ENCODE data around the gene ADARB1. TPM values are rescaled to one million over a fixed set of nuclear protein-coding genes. Genes with fewer than 3 reads are reported as not detected.
A peak's percentile ranks its signal among the peaks of the same experiment; 100 is the strongest.

Gene ADARB1
- total and polyA plus RNA-seq, 2 of the 4 experiments (the other 2 are of a cell fraction): 39.8 to 47.3 TPM

- TF ChIP-seq NFE2L2 (IDR thresholded peaks at IDR 0.05; ENCODE audit: low read depth, low read length) (no peak), CEBPB (IDR thresholded peaks at IDR 0.05; ENCODE audit: low read depth, low read length) (peak; percentile 94), BHLHE40 (IDR thresholded peaks at IDR 0.05; ENCODE audit: low read depth, low read length) (0 out of 2 replicates have a peak, but pooled peaks have one; percentile 16), RFX5 (IDR thresholded peaks at IDR 0.05; ENCODE audit: low read depth, low read length) (no peak), MAFK (IDR thresholded peaks at IDR 0.05; ENCODE audit: low read depth, low read length) (no peak), MAZ (IDR thresholded peaks at IDR 0.05; ENCODE audit: borderline replicate concordance, low read depth, low read length) (peak; percentile 93)
- Histone ChIP-seq H3K4me3 (ENCODE audit: insufficient read depth, low read depth, low read length) (no peak overlapping the region), H3K27ac (ENCODE audit: insufficient read depth, low read length) (peak overlapping the region; percentile 82), H4K91ac (ENCODE audit: insufficient read depth, low read depth, low read length) (peak overlapping the region; percentile 98), H3K4me2 (ENCODE audit: low read depth, low read length) (peak overlapping the region; percentile 29; the same call in 1 of the 2 replicates), H3K18ac (ENCODE audit: low read depth, low read length) (peak overlapping the region; percentile 96), H2AK5ac (ENCODE audit: low read depth, low read length) (peak overlapping the region; percentile 100), H2BK120ac (ENCODE audit: low read depth, low read length) (peak overlapping the region; percentile 97), H3K4me1 (ENCODE audit: control insufficient read depth, insufficient read depth, low read length) (peaks cover 26% of the 10 kb centered on the region), H3K36me3 (ENCODE audit: control insufficient read depth, insufficient read depth, low read length) (no peaks in the 10 kb centered on the region), H4K8ac (ENCODE audit: low read depth in 2 of 2, low read length in 2 of 2) (peak overlapping the region; percentile 97 to 98), H2BK5ac (ENCODE audit: low read depth, low read length, poor library complexity, severe bottlenecking) (peak overlapping the region; percentile 82), H3K27me3 (ENCODE audit: control insufficient read depth, insufficient read depth, low read length) (no peaks in the 10 kb centered on the region), H2AFZ (replicated peaks; ENCODE audit: low read length, poor library complexity) (peak overlapping the region; percentile 92), H3K4ac (ENCODE audit: low read depth, low read length) (peak overlapping the region; percentile 100), H3K9me3 (ENCODE audit: control insufficient read depth, insufficient read depth, low read length) (peaks cover 9% of the 10 kb centered on the region), H2AK9ac (replicated peaks; ENCODE audit: low read depth, low read length, poor library complexity) (peak overlapping the region; percentile 92), H3K79me1 (ENCODE audit: low read depth in 1 of 2, low read length in 2 of 2) (peaks cover 7 to 12% of the 10 kb centered on the region in 2 experiments; a peak in 3 of 4 replicates), H4K20me1 (ENCODE audit: insufficient read depth, low read length) (no peaks in the 10 kb centered on the region; the same call in 1 of the 2 replicates), H3K56ac (ENCODE audit: extremely low read depth, insufficient read depth, low read length) (peak overlapping the region; percentile 75), H4K5ac (ENCODE audit: low read depth, low read length) (peak overlapping the region; percentile 97), H3K14ac (replicated peaks; ENCODE audit: low read depth, low read length) (peak overlapping the region; percentile 91), H2BK20ac (ENCODE audit: low read depth, low read length) (peak overlapping the region; percentile 98), H3K9me1 (ENCODE audit: insufficient read depth, low read length) (peaks cover 9% of the 10 kb centered on the region), H2BK15ac (ENCODE audit: low read depth, low read length) (peak overlapping the region; percentile 100), H3K23ac (ENCODE audit: low read depth, low read length) (peak overlapping the region; percentile 99), H3K9ac (ENCODE audit: low read depth, low read length) (peak overlapping the region; percentile 44)
- peak; percentile 78 for DNase-seq
- dilution Hi-C loops (cut with HindIII; ENCODE audit: low sequenced_read_pairs, unreplicated experiment): no loop called here
- POLR2A ChIA-PET (ENCODE audit: unreplicated experiment): no interaction called here
- WGBS, 2 experiments (ENCODE audit: extremely low coverage in 2 of 2, insufficient read length in 1 of 2): 26% methylated on average over 5 of the region's 16 CpGs; no CpG with 5 or more reads in 1 of the 2 experiments
- in situ Hi-C loops (cut with MboI; ENCODE audit: low sequenced_read_pairs): no loop called here
- peak; percentile 84 for ATAC-seq (ENCODE audit: low read depth)
- CTCF ChIA-PET: no interaction called here
- intact Hi-C loops (cut with micrococcal nuclease): no loop called here
- no TSS peak for BruUV-seq (replicated peaks)
Measured at GRCh38 chr21:45041351-45041805, 33.0 kb upstream of the ADARB1 start.

All from IMR-90 (cell line).